Breast epithelium (tissue), 4 donors: Measurements from ENCODE around the gene HIVEP2. TPM values are rescaled to one million over a fixed set of nuclear protein-coding genes. Genes with fewer than 3 reads are reported as not detected.

Source experiments
- DNase-seq, 2 donors: peaks; one replicate each; pipeline ENCODE4 v3.0.0-alpha.2; 2019; ENCODE audit warnings: low spot score in 2 of 2
- H3K27ac ChIP-seq, 2 donors: fragments of 200-600 bp; sonication (generic) in 1 of 2; one replicate each; pipeline ENCODE4 v1.5.1; 2016 to 2019; ENCODE audit warnings: mild to moderate bottlenecking in 1 of 2
- H3K27me3 ChIP-seq, 2 donors: fragments of 200-600 bp; sonication (generic) in 1 of 2; one replicate each; pipeline versions ENCODE4 v1.5.1 to v1.6.0; 2017 to 2019; ENCODE audit warnings: control low read depth in 1 of 2, mild to moderate bottlenecking in 1 of 2
- H3K36me3 ChIP-seq: fragments of 200-600 bp; one replicate; pipeline ENCODE4 v1.5.1; 2019
- H3K4me1 ChIP-seq, 2 donors: fragments of 200-600 bp; sonication (generic); one replicate each; pipeline ENCODE4 v1.5.1; 2016 to 2019; ENCODE audit warnings: control low read depth in 1 of 2
- H3K4me3 ChIP-seq, 3 donors: fragments of 200-600 bp; sonication (generic); 1 replicate in 2 of 3; 2 replicates in 1 of 3; pipeline ENCODE4 v1.5.1; 2016 to 2019; ENCODE audit warnings: mild to moderate bottlenecking in 3 of 3, moderate library complexity in 2 of 3
- H3K9me3 ChIP-seq, 2 donors: fragments of 200-600 bp; sonication (generic) in 1 of 2; one replicate each; pipeline ENCODE4 v1.5.1; 2016 to 2019; ENCODE audit warnings: control low read depth in 1 of 2
- CTCF ChIP-seq, 3 donors: fragments of 450-650 bp; IDR thresholded peaks; one replicate each; pipeline ENCODE4 v1.5.1; 2016 to 2017; ENCODE audit warnings: antibody characterized with exemption in 3 of 3, mild to moderate bottlenecking in 3 of 3, moderate library complexity in 3 of 3
- POLR2A ChIP-seq: fragments of 450-650 bp; IDR thresholded peaks from one replicate; pipeline ENCODE4 v1.6.1; 2016; ENCODE audit warnings: antibody characterized with exemption, mild to moderate bottlenecking, moderate library complexity
- POLR2AphosphoS5 ChIP-seq, 3 donors: sonication (generic); formaldehyde crosslinking; IDR thresholded peaks; one replicate each; pipeline ENCODE4 v1.6.1; 2017; ENCODE audit warnings: antibody characterized with exemption in 3 of 3
- intact Hi-C: fragments of 100-400 bp; cut with DNase I; formaldehyde crosslinking; loops from one replicate; pipeline ENCODE4 v1.15.1; 2023; ENCODE audit warnings: low total_unique reads
- total RNA-seq, 3 donors: library from RNA; depleted of rRNA; stranded (reverse); fragments of >200 nt; gene quantifications; one replicate each; pipeline ENCODE4 v1.1.0, GENCODE V29; 2016

HIVEP2 gene
- total RNA-seq, 3 donors from 2014 or later, result 20.6 to 25.0 (median 23.9) TPM

GRCh38 chr6:142738035-142738396 is 207.0 kb downstream of the HIVEP2 start:
- no peak overlapping the region for H3K4me3 ChIP-seq
- no peaks in the 10 kb centered on the region for H3K4me1 ChIP-seq
- intact Hi-C loops, result no loop called here
- H3K27me3 ChIP-seq, result no peaks in the 10 kb centered on the region
- no peak for TF ChIP-seq POLR2AphosphoS5 (IDR thresholded peaks at IDR 0.05)
- no peak for TF ChIP-seq POLR2A
- TF ChIP-seq CTCF (IDR thresholded peaks at IDR 0.05), result no peak
- H3K9me3 ChIP-seq, result no peaks in the 10 kb centered on the region
- DNase-seq, result no peak
- H3K27ac ChIP-seq, result no peak overlapping the region
- H3K36me3 ChIP-seq, result no peaks in the 10 kb centered on the region

GRCh38 chr6:142737368-142738034 is 207.5 kb downstream of the HIVEP2 start:
- intact Hi-C loops, result loop anchor here (2.0 kb wide), 1 partner anchor 49 kb away; no protein-coding TSS in a partner anchor
- H3K4me3 ChIP-seq, result no peak overlapping the region
- TF ChIP-seq POLR2A (no peak), CTCF (IDR thresholded peaks at IDR 0.05) (no peak), POLR2AphosphoS5 (IDR thresholded peaks at IDR 0.05) (no peak)
- no peaks in the 10 kb centered on the region for H3K9me3 ChIP-seq
- no peaks in the 10 kb centered on the region for H3K4me1 ChIP-seq
- no peak overlapping the region for H3K27ac ChIP-seq
- H3K27me3 ChIP-seq, result no peaks in the 10 kb centered on the region
- no peak for DNase-seq
- H3K36me3 ChIP-seq, result no peaks in the 10 kb centered on the region

- Histone ChIP-seq H3K27me3 (no peaks in the 10 kb centered on the region), H3K27ac (no peak overlapping the region), H3K9me3 (no peaks in the 10 kb centered on the region), H3K4me1 (no peaks in the 10 kb centered on the region), H3K4me3 (no peak overlapping the region), H3K36me3 (no peaks in the 10 kb centered on the region)
- intact Hi-C loops, result no loop called here
- DNase-seq, result no peak
- no peak for TF ChIP-seq POLR2AphosphoS5 (IDR thresholded peaks at IDR 0.05)
- no peak for TF ChIP-seq CTCF (IDR thresholded peaks at IDR 0.05)
- no peak for TF ChIP-seq POLR2A
These were observed 209.8 kb downstream of the HIVEP2 start for GRCh38 chr6:142735204-142735603.

- no peaks in the 10 kb centered on the region for H3K27me3 ChIP-seq
- TF ChIP-seq POLR2AphosphoS5 (IDR thresholded peaks at IDR 0.05), result no peak
- no peak for TF ChIP-seq CTCF (IDR thresholded peaks at IDR 0.05)
- no peak for TF ChIP-seq POLR2A
- DNase-seq, result no peak
- intact Hi-C loops, result no loop called here
- H3K9me3 ChIP-seq, result no peaks in the 10 kb centered on the region
- H3K36me3 ChIP-seq, result no peaks in the 10 kb centered on the region
- H3K4me1 ChIP-seq, result no peaks in the 10 kb centered on the region
- H3K4me3 ChIP-seq, result no peak overlapping the region
- no peak overlapping the region for H3K27ac ChIP-seq
These were observed 212.2 kb downstream of the HIVEP2 start for GRCh38 chr6:142732790-142733189.

GRCh38 chr6:142731611-142732010 is 213.4 kb downstream of the HIVEP2 start:
- Histone ChIP-seq H3K27me3 (no peaks in the 10 kb centered on the region), H3K27ac (no peak overlapping the region), H3K4me1 (no peaks in the 10 kb centered on the region), H3K4me3 (no peak overlapping the region), H3K9me3 (no peaks in the 10 kb centered on the region), H3K36me3 (no peaks in the 10 kb centered on the region)
- no peak for DNase-seq
- intact Hi-C loops, result no loop called here
- TF ChIP-seq CTCF (IDR thresholded peaks at IDR 0.05), result no peak
- no peak for TF ChIP-seq POLR2A
- no peak for TF ChIP-seq POLR2AphosphoS5 (IDR thresholded peaks at IDR 0.05)
